Glomerular endothelial cell (primary cell): ENCODE data around the gene TRIM7. TPM values are rescaled to one million over a fixed set of nuclear protein-coding genes. Genes with fewer than 3 reads are reported as not detected.
"Not testable (repeated sequence)": the region's sequence is repeated elsewhere in the genome, so short reads cannot be mapped to it uniquely, and the experiment has no call there.

Experiments
- DNase-seq: peaks from one replicate; pipeline ENCODE4 v3.0.0-alpha.2; 2011; ENCODE audit warnings: low read depth, low spot score; ENCODE audit errors: extremely low read depth
- total RNA-seq: library from RNA; depleted of rRNA; stranded (reverse); fragments of >200 nt; gene quantifications from 2 replicates; pipeline ENCODE4 v1.2.3, GENCODE V29; 2015

TRIM7 gene
- total RNA-seq, 1 donor from 2014 or later = 5.3 TPM

GRCh38 chr5:181173420-181174342, 31.3 kb downstream of the TRIM7 start:
- no peak for DNase-seq

DNA sequence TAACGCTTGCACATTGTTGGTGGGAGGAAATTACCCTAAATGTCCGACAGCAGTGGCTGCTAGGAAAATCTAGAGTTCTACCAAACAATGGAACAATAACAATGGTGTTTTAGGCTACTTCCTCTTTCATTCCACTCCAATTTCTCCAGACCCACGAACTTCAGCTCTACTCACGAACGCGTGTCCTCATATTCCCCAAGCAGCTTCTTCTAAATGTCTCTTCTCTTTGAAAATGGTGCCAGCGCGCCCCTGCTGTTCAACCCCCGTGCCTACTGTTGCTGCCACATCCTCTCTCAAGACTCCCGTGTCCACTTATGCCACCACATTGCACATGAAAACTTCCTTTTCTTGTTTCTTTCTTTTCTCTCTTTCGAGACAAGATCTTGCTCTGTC, 32.0 kb downstream of the TRIM7 start:
- no peak for DNase-seq

DNA sequence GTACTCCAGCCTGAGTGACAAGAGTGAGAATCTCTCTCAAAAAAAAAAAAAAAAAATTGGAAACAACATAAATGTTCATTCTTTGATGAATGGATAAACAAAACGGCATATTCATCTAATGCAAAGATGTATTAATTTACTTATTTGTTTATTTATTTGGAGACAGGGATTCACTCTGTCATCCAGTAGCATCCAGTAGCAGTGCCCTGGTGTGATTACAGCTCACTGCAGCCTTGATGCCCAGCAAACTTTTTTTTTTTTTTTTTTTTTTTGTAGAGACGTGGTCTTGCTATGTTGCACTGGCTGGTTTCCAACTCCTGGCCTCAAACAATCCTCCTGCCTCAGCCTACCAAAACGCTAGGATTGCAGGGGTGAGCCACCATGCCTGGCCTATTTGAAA, 33.2 kb downstream of the TRIM7 start:
- no peak for DNase-seq

GRCh38 chr5:181170996-181171395, 34.0 kb downstream of the TRIM7 start:
- DNase-seq = no peak

DNA sequence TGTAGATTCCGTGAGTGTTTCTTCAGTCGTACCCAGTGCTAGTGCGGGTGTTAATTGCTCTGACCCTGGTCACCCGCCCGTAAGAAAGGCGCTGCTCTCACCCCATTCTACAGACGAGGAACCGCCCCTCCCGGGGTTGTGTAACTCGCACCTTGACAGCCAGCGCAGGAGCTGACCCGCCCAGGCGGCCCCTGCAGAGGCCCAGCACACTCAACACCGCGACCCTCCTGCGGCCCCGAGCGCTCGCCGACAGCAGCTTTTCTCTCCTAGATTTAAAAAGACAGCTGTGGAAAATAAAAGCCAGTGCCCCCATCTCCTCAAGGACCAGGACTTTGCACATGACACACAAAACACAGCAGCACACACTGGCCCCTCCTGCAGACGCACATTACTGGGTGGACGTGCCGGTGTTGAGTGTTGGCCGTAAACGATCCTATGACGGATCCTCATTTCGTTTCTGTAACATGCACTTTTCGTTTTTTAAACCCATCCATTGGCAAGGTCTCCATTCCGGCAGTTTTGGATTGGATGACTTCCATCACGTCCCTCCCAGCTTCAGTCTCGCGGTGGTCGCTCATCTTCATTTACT, 34.7 kb downstream of the TRIM7 start:
- DNase-seq = no peak

GRCh38 chr5:181169459-181170236, 35.3 kb downstream of the TRIM7 start:
- not testable (repeated sequence) for DNase-seq

DNA sequence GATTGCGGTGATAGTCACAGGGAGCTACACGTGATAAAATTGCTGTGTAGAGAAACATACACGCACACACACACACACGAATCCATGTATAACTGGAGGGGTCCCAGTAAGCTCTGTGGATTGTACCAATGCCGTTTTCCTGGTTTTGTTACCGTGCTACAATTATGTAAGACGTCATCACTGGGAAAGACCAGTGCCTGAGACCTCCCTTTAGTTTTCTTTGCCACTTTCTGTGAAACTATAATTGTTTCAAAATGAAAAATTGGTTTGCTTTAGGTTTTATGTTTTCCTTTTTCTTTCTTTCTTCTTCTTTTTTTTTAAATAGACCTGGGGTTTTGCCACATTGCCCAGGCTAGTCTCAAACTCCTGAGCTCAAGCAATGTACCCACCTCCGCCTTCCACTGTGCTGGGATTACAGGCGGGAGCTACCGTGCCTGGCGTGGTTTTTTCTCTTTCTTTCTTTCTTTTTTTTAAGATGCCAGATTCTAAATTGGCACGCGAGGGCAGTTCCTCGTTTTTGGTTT, 36.3 kb downstream of the TRIM7 start:
- DNase-seq = no peak

DNA sequence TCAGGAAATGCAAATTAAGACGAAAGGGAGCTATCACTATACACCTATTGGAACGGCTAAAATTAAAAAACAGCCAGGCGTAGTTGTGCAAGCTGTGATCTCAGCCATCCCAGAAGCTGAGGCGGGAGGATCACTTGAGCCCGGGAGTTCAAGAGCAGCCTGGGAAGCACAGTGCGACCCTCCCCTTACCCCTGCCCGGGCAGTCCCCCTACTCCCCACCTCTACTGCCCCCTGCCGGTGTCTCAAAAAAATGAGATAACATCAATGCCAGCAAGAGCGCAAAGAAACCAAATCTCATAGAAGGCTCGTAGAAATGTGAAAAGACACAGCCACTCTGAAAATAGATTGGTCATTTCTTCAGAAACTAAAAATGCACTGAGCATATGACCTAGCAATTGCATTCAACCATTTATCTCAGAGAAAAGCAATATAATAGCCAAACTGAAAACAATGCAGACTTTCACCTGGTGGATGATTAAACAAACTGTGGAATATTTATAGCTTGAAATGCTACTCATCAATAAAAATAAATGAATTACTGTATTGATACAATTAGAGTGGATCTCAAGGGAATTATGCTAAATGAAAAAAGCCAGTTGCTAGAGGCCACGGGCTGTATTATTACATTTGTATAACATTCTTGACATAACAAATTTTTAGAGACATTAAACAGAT, 37.0 kb downstream of the TRIM7 start:
- DNase-seq = no peak

DNA sequence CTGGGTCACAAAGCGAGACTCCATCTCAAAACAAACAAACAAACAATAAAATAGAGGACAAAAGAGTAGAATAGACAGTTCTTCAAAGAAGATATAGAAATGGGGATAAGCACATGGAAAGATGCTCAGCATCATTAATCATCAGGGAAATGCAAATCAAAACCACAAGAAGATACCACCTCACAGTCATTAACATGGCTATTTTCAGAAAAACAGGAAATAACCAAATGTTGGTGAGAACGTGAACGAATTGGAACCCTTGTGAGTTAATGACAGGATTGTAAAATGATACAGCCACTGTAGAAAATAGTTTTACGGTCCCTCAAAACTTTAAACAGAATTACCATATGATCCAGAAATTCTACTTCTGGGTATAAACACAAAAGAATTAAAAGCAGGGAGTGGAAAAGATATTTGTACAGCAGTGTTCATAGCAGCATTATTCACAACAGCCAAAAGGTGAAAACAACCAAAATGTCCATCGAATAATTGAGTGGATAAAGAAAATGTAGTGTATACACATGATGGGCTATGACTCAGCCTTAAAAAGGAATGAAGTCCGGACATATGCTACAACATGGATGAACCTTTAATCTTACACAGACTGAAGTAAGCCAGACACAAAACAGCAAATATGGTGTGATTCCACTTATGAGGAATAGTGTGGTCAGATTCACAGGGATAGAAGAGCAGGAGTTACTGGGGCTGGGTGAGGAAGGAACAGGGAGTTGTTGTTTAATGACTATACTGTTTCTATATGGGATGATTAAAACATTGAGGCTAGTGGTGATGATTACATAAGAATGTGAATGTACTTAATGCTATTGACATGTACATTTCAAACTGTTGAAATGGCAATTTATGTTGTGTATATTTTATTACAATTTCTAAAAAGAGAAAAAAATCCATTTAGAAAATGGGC, 37.9 kb downstream of the TRIM7 start:
- no peak for DNase-seq

GRCh38 chr5:181164076-181164952, 40.7 kb downstream of the TRIM7 start:
- no peak for DNase-seq

GRCh38 chr5:181163487-181164075, 41.4 kb downstream of the TRIM7 start:
- no peak for DNase-seq

DNA sequence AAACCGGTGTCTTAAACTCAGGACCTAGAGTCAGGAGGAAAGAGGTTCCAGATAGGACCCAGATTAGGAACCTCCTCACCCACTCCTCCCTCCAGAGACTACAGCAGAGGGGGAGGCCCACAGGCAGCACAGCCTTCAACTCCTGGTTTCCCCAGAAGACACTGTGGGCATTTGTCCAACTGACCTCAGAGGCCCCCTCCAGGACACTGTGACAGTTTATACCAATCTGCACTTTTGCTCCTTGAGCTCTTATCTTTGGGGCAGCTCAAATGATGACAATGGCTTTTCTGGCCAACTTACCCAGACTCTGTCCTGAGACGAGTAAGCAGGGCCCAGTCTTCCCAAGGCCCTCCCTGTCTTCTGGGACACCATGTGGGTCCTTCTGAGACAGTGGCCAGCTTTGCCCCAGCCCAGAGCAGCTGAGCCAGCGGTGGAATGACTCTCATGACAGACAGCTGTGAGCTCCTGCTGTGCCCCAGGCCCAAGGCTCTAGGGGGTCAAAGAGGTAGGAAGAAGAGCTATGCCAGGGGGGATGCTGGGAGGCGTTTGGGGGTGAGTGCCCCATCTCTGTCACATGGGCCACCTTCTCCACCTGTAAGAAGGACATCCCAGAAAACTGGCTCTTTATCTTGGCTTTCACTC, 43.3 kb downstream of the TRIM7 start:
- no peak for DNase-seq

DNA sequence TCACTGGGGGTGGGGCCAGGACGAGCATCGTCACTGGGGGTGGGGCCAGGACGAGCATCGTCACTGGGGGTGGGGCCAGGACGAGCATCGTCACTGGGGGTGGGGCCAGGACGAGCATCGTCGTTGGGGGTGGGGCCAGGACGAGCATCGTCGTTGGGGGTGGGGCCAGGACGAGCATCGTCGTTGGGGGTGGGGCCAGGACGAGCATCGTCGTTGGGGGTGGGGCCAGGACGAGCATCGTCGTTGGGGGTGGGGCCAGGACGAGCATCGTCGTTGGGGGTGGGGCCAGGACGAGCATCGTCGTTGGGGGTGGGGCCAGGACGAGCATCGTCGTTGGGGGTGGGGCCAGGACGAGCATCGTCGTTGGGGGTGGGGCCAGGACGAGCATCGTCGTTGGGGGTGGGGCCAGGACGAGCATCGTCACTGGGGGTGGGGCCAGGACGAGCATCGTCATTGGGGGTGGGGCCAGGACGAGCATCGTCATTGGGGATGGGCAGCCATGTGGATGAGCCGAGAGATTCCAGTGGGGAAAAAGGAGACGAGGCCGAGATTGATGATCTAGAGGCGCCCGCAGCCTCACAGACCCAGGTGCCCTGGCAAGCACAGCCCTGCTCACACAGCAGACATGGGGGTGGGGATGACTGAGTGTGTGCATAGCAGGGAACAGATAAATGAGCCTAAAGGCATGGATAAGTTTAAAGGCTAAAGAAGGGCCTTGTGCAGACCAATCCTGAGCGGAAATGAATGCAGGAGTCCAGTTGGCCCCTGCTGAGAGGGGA, 44.1 kb downstream of the TRIM7 start:
- DNase-seq = not testable (repeated sequence)

DNA sequence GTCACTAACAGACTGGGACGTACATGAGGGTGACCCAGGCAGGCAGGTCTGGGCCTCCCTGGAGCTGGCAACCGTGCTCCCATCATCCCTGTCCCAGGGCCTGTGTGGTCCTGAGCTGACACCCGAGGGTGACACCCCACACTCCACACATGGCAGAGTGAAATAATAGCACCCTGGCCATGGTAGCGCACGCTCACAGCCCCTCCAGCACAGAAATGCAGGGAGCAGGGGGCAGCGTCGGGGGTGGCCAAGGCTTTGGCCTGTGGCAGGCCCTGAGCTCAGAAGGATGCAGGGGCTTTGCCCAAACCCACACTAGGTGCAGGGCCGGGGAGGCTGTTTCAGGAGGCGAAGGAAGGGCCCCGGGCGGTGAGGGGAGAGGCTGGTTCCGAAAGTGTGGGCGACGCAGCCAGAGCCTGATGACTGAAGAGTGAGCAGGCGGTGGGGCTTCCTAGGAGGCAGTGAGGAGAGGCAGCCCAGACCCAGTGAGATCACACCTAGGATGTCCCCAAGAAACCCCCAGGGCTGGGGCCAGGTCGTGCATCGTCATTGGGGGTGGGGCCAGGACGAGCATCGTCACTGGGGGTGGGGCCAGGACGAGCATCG, 44.7 kb downstream of the TRIM7 start:
- DNase-seq = no peak

DNA sequence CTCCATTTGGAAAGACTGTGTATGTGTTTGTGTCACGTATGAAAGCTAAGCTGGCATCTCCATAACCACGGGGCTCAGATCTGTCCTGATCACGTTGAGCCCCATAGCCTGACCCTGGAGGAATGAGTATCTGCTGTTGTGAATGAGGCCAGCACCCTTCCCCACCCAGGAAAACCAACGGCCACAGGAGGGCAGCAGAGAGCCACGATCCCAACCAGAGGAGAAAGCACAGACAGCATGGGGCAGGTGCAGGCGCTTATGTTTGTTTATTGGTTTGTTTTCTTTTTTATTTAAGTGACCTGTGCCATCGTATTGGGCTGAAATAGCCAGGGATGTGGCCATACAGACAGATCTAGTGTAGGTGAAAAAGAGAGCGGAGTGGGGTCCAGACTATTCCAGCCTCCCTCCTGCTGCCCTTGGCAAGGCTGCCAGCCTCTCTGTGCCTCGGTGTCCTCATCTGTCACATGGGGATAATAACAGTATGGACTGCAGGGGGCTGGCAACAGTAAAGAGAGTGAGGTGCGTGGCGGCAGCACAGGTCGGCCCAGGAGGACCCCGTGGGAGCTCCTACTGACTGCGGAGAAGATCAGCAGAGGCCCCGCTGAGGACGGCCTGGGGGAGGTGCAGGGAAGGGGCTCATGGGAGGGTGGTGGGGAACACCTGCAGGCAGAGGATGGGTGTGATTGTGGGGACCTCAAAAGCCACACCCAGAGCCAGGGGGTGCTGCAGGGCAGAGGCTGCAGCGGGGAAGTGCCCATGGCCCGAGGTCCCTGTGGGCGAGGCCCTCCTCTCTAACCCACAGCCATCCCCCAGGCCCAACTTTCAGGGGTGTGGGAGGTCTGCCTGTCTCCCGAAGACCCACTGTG, 45.5 kb downstream of the TRIM7 start:
- no peak for DNase-seq

- DNase-seq = no peak
Observed at GRCh38 chr5:181158869-181159268, 46.1 kb downstream of the TRIM7 start.
